SH-SY5Y (cell line): ENCODE results near the gene CORO2B.

Experiments used
- GATA2 ChIP-seq: IDR thresholded peaks from 2 replicates; pipeline ENCODE4 v1.6.1; 2011; ENCODE audit warnings: mild to moderate bottlenecking, low read depth, low read length
- GATA3 ChIP-seq: IDR thresholded peaks from 2 replicates; pipeline ENCODE4 v1.6.1; 2011; ENCODE audit warnings: low read depth, mild to moderate bottlenecking, low read length, moderate library complexity

- no peak for TF ChIP-seq GATA3
- no peak for TF ChIP-seq GATA2
Observed at GRCh38 chr15:68718468-68718867, 139.7 kb downstream of the CORO2B start.
